ENCODE measurements around the gene ATP6V0D1.
"Not testable (repeated sequence)": the region's sequence is repeated elsewhere in the genome, so short reads cannot be mapped to it uniquely, and the experiment has no call there.

The ATP6V0D1 gene

DNA sequence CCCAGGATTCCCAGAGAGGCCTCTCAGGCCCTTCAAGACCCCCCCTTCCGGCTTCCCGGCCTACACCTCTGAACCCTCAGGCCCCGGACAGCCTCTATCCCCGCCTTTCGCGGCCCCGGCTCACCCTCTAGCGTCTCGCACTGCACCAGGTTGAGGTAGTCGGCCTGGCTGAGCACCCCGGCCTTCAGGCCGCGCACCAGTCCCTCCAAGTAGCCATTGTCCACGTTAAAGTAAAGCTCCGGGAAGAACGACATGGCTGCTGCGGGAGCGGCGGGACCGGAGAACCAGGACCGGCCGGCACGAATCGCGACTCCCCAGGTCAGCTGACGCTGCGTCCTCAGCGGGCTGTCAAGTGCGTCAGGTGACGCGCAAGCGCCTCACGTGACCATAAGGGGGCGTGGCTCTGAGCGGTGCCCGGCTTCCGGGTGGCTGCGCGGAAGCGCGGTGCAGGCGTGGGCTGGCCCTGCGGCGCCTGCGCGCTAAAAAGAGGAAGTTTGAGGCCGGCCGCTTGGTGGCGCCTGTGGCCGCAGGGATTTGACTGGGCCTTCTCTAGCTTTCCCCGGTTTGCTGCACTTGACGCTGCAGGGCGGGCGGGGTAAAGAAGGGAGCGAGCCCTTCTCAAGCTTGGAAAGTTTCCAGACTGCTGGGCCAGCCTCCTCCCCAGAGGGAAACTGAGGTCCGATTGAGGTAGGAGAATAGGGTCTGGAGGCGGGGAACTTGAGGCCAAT, at the start of gene ATP6V0D1:
Gene ATP6V0D1 (minus strand): TSS at position 325 of the 728 bp plus-strand sequence. CDS start 71 bp downstream, at position 254.
- peak; percentile 99 for DNase-seq

DNA sequence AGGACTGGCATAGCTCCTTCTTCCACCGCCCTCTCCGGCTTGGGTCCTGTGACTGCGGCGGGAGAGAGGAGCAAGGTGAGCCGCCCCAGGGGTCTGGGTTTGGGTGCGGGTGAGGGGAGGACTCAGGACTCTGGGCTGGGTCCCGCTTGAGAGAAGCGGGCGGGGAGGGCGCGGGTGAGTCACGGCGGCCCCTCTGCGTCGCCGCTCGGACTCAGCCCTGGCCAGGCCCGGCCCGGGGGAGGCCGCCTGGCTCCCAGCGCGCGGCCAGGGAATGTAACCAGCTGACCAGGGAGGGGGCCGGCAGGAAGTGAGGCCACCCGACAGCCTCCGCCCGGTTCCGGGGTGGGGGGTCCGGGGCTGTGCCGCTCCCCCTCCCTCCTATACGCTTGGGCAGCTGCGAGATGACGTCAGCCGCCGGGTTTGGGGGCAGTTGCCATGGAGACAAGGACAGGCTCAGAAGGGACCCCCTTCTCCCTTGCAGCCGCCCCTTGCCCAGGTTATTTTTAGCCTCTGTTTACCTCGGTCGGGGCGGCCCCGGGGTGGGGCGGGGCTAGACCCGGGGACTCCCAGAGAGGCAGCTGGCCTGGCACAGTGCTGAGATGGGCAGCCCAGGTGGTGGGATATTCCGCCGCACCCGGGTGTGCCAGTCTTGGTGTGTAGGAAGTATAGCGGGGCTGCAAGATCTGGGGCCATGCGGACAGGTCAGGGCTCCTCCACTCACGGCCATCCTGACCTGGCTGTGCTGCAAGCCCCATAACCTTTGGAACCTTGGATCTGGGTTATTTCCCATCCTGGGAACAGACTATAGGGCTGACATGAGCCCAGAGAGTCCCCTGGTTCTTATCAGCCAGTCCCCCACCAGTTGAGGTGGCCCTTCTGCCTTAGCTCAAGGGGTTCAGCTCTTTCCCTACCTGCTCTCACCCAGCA, 49.3 kb upstream of the ATP6V0D1 start:
- peak; percentile 28 for DNase-seq

DNA sequence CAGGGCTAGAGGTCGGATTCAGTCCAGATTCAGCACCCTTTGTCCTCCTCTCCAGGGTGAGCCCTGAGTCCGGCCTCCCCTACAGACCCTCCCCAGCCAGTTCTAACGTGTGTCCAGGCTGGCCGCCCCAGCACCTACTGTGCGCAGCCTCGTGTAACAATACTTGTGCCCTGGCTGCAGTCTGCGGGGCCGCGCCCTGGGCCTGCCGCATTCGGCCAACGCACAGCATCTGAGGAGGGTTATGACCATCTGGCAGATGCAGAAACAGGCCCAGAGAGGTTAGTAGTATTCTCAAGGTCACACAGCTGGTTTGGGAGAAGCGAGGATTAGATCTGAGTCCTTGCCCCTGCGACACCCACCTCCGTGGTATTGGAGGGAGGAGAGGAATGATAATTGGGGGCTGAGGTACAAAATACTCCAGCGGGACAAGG, 48.6 kb upstream of the ATP6V0D1 start:
- no peak for DNase-seq

DNA sequence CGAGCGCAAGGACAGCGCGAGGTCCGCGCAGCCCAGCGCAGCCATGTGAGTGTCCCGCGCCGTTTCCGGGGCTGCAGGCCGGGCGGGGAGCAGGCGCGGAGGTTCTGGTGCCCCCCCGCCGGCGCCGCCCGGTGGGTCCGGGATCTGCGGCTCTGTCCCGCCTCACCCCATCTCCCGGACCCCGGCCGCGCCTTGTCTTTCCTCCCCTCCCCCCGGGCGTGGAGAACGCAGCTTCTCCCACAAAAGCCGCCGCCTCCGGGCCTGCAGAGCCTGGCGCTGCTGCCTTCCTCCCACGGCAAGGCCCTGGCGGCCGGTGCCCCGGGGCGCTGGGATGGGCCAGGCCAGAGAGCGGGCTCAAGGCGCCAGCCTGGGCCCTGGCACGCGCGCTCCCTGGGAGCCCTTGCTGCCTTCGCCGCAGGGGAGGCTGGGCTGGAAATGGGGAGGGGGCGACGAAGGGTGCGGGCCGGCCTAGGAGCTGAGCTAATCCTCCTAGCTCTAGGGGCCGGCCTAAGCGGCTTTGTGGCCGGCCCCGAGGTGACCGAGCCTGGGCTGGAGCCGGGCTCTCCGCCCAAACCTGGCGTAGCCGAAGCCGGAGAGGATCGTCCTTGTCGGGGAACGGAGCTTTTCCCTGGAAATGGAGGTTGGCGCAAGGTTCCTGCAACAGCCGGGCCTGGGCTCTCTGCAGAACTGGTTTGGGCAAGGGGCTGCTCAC, 48.1 kb upstream of the ATP6V0D1 start:
- DNase-seq: peak; percentile 33

DNA sequence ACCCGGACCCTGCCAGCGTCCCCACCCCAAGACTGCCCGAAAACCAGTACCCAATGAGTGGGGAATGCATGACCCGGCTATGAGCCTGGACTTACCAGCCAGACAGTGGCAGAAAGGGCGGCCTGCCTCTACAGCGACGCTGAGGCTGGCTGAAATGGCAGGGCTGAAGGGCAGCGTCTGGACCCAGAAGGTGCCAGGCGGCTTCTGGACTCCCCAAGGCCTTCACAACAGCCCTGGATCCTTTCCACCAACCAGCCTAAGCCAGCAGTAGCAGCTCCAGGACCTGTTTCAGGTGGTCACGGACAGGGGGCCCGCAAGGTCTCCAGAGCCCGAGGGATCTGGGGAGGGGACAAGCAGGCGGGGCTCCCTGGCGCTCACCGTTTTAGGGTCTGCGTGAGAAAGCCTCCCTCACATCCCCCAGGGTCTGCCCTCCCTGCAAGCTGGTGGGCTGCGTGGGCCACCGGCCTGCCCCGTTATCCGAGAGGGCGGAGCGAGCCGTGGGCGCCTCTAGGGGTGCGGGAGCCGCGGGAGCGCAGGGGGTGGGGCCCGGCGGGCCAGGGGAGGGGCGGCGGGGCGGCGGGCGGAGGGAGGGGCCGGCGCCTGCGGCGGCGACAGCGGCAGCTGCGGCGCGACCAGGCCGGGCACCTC, 47.4 kb upstream of the ATP6V0D1 start, which contains the start of gene RIPOR1:
Gene RIPOR1 (plus strand): TSS at position 608 of the 648 bp plus-strand sequence. CDS start 9,618 bp downstream, outside the sequence.
- DNase-seq: peak; percentile 55

DNA sequence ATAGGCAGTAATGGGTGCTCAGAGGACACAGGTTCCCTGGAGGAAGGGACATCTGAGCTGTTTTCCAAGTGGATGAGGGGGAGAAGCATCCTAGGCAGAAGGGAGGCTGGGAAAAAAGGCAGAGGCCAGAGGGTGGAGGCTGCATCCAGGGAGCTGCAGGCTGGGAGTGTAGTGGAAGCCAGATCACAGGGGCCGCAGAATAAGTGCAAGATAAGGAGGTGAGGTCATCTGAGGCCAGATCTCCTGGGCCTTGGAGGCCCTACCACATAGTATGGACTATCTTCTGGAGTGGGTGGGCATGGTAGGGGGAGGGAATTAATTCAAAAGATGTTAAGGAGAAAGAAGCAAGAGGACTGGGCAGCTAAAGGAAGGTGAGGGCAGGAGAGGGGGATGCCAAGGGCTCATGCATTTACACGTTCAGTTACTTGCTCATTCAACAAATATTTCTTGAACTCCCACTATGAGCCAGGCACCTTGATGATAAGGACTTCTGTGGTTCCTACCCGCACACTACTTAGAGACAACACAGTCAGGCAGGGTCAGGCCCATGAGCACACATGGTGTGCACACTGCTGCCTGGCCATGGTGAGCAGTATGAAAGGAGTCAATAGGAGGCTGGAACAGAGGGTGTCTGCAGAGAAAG, 45.3 kb upstream of the ATP6V0D1 start:
- DNase-seq: no peak

DNA sequence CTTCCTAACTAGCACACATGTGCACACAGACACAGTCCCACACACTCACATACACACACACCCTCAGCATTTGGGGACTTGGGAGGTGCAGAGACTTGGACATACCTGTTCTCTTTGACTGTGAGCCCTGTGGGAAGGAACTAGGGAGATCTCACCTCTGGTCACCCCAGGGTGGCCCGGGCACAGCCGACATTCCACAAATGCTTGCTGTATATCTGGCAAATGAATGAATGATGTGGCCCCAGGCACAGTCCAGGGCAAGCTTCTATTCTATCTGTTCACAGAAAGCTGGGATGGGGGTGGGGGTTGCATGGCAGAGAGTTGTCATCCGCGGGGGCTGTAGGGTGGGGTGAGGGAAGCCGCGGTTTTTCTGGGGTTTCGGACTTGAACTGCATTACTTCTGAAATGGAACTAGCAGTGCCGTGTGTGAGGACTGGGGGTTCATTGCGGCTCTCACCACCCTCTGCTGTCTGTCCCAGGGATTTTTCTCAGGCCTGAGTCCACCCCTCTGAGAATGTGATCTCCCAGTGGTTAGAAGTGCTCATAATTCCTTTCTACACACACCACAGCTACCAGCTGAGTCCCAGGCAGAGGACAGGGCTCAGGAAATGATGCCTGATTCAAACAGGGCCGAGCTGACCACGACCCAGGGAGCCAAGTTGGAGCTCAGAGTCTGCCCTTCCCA, 44.4 kb upstream of the ATP6V0D1 start:
- no peak for DNase-seq

DNA sequence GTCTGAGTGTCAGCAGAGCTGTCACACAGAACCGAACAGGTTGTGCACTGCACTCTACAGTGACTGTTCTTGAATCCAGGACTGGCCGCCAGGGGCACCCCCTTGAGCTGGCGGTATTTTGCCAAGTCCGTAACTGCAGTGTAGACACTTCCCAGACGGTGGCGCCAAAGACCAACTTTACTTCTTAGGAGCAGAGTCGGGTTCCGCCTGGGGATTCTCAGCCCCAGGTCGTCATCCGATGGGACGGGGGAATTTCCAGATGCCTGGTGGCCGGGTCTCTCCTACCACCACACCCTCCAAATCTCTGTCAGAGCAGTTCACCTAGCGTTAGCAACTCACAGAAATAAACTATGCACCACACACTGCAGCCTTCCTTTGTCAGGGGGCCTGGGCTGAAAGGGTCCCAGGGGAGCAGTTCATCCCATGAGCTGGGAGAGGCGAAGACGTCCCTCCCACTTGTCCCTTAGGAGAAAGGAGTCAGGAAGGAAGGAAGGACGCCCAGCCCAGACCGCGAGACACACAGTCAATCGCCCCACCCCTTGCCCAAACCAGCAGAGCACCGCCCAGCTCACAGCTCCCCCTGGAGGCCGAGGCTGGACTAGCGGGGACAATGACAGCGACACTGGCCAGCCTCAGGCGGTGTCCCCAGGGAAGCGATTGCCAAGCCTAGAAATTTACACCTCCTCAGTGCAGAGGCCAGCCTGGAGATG, 40.3 kb upstream of the ATP6V0D1 start:
- peak; percentile 98 for DNase-seq

DNA sequence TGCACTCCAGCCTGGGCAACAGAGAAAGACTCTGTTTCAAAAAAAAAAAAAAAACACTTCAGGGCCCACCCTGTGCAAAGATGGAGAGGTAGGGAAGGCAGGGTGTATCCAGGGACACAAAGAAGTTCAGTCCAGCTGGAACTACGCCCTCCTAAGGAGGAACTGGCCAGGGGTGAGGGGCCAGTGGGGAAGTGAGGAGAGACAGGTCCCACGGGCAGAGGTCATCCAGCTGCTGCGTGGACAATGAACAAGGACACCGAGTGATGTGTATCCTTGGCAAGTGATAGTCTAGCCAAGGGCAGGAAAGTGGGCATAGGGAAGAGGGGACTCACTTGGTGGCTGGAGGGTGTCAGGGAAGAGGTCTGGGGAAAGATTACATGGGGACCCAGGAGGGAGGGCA, 38.3 kb upstream of the ATP6V0D1 start:
- no peak for DNase-seq

DNA sequence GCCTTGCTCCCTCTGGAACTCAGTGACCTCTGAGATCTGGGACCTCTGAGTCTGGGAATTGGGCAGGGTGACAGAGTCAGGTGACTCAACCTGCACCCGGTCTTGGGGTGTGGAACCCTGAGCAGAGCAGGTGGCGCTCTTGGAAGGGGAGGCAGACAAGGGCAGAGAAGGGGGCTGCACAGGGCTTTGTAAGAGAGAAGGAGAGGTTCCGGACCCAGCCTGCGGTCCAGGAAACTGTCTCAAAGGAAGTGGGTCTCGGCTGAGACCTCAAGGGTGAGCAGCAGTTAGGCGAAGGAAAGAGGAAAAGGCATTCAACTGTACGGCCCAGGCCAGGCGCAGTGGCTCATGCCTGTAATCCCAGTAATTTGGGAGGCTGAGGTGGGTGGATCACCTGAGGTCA, 37.7 kb upstream of the ATP6V0D1 start:
- no peak for DNase-seq

DNA sequence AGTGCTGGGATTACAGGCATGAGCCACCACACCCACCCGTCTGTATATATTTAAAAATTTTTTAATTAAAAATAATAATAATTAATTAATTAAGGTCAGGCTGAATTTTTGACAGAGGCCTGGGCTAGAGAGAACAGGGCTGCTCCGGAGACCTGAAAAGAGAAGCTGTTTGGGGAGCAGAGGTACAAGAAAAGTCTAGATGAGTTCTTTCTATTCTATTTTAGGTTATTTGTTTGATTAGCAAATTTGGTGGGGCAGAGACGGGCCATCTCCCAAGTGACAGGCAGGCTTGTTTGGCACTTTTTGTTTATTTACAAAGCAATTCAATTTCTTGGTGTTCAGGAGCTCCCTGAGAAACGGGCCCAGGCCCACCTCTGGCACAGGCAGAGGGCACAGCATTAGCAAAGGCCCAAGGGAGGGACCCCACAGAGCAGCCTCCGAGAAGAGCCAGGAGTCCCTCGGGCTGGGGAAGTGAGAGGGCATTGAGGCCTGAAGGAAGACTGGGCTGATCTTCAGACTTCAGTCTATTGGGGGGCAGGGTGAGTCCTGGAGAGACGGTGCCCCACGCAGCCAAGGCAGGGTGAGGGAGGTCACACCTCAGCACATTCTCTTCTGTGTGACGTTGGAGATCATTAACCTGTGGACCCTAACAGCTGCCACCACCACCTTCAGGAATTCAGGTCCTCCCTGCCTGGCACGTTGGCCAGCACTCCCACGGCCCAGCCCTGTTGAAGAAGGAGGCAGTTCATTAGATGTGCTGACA, 36.9 kb upstream of the ATP6V0D1 start:
- no peak for DNase-seq

DNA sequence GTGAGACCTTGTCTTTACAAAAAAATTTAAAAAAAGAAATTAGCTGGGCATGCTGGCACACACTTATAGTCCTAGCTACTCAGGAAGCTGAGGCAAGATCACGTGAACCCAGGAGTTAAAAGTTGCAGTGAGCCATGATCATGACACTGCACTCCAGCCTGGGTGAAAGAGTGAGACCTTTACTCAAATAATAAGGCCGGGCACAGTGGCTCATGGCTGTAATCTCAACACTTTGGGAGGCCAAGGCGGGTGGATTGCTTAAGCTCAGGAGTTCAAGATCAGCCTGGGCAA, 36.1 kb upstream of the ATP6V0D1 start:
- no peak for DNase-seq

DNA sequence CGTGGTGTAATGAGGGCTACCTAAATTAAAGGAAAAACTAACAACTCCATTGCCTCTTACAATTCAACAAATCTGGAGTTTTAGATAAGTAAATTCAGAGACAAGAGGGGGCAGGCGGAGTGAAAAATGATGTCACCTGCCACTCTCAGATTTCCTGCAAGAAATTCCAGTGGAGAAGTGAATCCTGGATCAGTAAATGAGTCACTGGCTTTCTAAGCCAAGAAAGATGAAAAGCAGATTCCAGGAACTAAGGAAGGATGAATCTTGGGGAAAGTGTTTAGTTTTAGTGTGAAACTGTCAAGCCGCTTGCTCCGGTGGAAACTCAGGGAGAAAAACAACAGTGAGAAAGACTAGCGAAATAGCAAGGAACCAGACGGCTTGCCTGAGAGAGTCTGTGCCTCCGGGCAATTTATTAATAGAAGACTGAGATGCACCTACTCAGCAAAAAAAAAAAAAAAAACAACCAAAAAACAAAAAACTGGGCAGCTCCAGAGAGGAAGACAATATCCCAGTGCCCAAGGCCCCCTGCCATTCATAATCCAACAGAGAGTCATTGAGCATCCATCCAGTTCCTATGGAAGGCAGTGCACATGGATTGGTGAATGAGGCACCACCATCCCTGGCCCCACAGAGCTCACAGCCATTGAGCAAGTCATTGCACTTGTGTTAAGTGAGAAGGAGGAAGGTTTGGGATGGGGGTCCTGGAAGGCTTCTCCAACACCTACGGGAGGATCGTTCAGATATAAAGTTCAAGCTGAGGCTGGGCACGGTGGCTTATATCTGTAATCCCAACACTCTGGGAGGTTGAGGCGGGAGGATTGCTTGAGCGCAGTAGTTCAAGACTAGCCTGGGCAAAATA, 35.6 kb upstream of the ATP6V0D1 start:
- no peak for DNase-seq

DNA sequence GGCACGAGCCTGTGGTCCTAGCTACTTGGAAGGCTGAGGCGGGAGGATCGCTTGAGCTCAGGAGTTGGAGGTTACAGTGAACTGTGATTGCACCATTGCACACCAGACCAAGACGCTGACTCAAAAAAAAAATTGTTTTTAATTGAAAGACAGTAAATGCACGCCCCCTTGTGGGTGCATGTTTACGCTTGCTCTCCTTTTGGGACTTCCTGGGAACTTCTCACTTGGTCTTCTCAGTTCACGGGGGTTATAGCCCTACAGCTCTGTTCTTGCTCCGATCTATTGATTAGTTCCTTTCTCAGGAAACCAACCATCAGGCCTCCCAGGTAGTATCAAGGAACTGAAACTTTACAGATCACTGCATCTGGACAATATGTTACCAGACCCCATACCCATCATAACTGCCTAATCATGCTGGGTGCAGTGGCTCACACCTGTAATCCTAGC, 33.4 kb upstream of the ATP6V0D1 start:
- DNase-seq: peak; percentile 78

DNA sequence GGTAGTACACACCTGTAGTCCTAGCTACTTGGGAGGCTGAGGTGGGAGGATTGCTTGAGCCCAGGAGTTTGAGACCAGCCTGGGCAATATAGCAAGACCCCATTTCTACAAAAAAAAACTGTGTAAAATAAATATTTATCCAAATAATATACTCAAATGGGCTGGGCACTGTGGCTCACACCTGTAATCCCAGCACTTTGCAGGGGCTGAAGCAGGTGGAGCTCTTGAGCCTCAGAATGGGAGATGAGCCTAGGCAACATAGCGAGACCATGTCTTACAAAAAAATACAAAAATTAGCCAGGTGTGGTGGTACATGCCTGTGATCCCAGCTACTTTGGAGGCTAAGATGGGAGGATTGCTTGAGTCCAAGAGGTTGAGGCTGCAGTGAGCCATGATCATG, 32.9 kb upstream of the ATP6V0D1 start:
- DNase-seq: not testable (repeated sequence)

DNA sequence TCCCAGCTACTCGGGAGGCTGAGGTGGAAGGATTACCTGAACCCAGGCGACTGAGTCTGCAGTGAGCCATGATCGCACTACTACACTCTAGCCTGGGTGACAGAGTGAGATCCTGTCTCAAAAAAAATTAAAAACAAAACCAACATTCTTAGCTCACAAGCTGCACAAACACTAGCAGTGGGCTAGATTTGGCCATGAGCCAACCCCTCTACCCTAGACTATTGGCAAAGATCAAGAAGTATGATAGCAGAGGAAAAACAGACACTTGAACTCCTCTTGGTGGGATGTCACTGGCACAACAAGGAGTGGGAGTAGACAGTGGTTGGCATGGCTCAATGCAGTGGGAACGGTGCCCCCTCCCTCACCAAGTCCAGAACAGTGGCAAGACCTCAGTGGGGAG, 28.1 kb upstream of the ATP6V0D1 start:
- no peak for DNase-seq

DNA sequence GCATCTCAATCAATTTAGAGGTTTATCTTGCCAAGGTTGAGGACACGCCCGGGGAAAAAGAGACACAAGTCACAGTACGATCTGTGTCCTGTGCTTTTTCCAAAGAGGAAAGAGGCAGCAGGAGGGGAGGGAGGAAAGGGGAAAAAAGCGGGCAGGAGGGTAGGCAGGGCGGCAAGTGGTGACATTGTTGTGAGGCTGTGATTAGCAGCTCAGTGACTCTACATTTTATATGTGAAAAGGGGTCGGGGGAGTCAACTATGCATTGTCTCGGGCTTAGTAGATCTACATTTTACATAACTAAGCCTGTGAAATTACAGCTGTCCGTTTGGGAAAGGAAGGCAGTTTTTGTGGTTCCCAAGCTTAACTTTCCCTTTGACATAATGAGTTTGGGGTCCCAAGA, 25.5 kb upstream of the ATP6V0D1 start:
- no peak for DNase-seq

DNA sequence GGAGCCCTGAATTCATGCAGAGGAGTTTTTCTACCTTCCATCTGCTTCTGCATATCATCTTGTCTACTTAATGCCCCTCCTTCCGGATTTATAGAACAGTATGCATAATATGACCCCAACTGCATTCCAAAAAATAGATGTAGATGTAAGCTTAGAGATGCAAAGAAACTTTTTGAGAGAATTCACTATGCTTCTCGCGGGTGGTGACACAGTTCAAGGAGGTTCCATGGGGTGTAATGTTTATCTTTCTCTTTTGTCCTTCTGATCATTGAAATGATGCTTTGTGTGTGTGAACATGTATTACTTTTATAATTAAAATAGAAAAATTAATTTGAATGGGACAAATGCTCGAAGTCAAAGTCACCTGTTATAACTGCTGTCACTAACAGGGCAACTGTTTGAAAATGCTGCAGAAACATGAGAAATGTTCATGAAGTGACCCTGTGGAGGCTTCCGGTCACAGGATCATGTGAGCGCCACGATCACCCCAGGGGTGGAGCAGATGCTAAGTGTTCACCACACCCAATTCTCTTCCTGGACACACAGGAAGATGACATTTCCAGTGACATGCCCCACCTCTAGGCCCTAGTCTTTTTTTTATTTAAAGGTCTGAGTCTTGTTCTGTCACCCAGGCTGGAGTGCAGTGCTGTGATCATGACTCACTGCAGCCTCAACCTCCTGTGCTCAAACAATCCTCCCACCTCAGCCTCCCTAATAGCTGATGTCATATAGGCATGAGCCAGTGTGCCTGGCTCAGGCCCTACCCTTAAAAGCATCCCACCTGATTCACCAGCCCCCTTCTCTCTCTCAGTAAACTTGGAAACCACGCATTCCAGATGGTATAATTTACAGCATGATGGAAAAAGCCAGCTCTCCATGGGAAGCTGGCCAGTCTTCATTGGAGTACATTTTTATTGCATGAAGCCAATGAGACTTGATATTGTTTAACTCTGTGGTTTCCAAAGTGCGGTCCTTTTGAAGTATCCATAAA, 23.4 kb upstream of the ATP6V0D1 start:
- peak; percentile 4 for DNase-seq

Measured in stimulated activated CD4-positive, alpha-beta T cell treated with anti-CD3 and anti-CD28 coated beads, Interleukin-4, amount 100 ng/mL, for 1 hour (primary cell).